Amygdala (tissue), 56 donors: ENCODE results near the gene TMEM39A.

Experiments used
- DNase-seq, 56 donors: peaks; one replicate each; lab custom pipeline; 2025; lab: John Stamatoyannopoulos, UW

Gene TMEM39A

DNA sequence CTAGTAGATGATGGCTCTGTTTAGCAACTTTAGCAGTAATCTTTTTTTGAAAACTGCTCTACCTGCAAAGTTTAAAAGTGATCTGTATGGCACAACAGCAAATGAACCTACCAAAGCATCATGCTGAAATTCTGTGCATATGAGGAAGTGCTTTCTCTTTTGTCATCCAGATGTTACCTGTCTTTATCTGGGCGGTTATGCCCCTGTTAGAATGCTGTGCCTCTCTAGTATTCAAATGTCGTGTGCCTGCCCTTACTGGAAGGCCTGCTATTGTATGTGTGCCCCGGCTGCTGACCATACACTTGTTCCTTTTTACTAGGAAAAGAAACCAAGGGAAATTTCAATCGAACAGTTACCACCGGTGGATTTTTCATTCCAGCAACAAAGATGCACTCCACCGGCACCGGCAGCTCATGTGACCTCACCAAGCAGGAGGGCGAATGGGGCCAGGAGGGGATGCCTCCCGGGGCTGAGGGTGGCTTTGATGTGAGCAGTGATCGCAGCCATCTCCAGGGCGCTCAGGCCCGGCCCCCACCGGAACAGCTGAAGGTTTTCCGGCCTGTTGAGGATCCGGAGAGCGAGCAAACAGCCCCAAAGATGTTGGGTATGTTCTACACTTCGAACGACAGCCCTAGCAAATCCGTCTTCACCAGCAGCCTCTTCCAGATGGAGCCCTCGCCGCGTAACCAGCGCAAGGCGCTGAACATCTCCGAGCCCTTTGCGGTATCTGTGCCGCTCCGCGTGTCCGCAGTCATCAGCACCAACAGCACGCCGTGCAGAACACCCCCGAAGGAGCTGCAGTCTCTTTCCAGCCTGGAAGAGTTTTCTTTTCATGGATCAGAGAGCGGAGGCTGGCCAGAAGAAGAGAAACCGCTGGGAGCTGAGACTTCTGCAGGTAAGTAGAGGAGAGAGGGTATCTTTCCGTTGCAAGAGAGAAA lies 61.6 kb downstream of the TMEM39A start:
- no peak for DNase-seq

GRCh38 chr3:119401069-119401468 lies 62.3 kb downstream of the TMEM39A start:
- DNase-seq: no peak

- no peak for DNase-seq
These were observed 62.9 kb downstream of the TMEM39A start for GRCh38 chr3:119400466-119400865.

- DNase-seq: no peak
These were observed 66.5 kb downstream of the TMEM39A start for GRCh38 chr3:119396870-119397269.

DNA sequence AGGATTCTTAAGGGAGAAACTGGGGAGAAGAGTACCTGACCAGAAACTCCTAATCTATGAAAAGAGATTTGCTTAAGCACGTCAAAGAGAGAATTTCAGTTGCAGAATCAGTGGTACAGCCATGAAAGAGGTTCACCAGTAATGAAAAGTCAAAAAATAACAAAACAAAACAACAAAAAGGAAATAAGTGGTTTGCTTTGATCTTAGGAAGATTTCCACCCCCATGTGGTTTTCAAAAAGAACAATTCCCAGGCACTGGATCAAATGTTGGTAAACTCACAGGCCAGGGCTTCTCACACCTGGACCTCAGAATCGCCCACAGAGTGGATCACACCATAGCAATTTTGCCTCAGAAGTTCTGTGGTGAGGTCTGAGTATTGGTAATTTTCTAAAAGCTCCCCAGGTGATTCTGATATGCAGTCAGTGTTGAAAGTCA lies 67.5 kb downstream of the TMEM39A start:
- DNase-seq: no peak

GRCh38 chr3:119388577-119388976 lies 74.8 kb downstream of the TMEM39A start:
- DNase-seq: peak in 2 of 56 donors; percentile 0 to 6

GRCh38 chr3:119382134-119382533 lies 81.3 kb downstream of the TMEM39A start:
- DNase-seq: no peak

- no peak for DNase-seq
These were observed 82.7 kb downstream of the TMEM39A start for GRCh38 chr3:119380697-119381096.
